GM08714 (cell line): ENCODE results near the gene DESI1.
"Not testable (repeated sequence)": the region's sequence is repeated elsewhere in the genome, so short reads cannot be mapped to it uniquely, and the experiment has no call there.

Experiments
- H3K4me3 ChIP-seq: fragments of 200-500 bp; sonication (Bioruptor generic); 2 replicates; pipeline ENCODE4 v1.5.1; 2014; ENCODE audit warnings: mild to moderate bottlenecking, low read length, inconsistent platforms
- ZNF274 ChIP-seq: IDR thresholded peaks from 2 replicates; pipeline ENCODE4 v1.6.1; 2012; ENCODE audit warnings: mild to moderate bottlenecking, low read depth, low read length

DESI1 gene

GRCh38 chr22:41648432-41648831 is 27.6 kb upstream of the DESI1 start:
- no peak for TF ChIP-seq ZNF274
- no peak overlapping the region for H3K4me3 ChIP-seq

- TF ChIP-seq ZNF274 = no peak
- H3K4me3 ChIP-seq = no peak overlapping the region
Observed at GRCh38 chr22:41647771-41648170, 26.9 kb upstream of the DESI1 start.

GRCh38 chr22:41642331-41643110 is 21.7 kb upstream of the DESI1 start:
- TF ChIP-seq ZNF274 = no peak
- H3K4me3 ChIP-seq = no peak overlapping the region

- H3K4me3 ChIP-seq = no peak overlapping the region
- TF ChIP-seq ZNF274 = no peak
Observed at GRCh38 chr22:41641854-41642253, 21.0 kb upstream of the DESI1 start.

- no peak for TF ChIP-seq ZNF274
- no peak overlapping the region for H3K4me3 ChIP-seq
Observed at GRCh38 chr22:41638748-41639147, 17.9 kb upstream of the DESI1 start.

- no peak for TF ChIP-seq ZNF274
Observed at GRCh38 chr22:41638124-41638523, 17.3 kb upstream of the DESI1 start.

GRCh38 chr22:41637623-41638022 is 16.8 kb upstream of the DESI1 start:
- not testable (repeated sequence) for H3K4me3 ChIP-seq

More at GRCh38 chr22:41638124-41638523, 17.3 kb upstream of the DESI1 start:
- H3K4me3 ChIP-seq = no peak overlapping the region

GRCh38 chr22:41636467-41636866 is 15.6 kb upstream of the DESI1 start:
- no peak overlapping the region for H3K4me3 ChIP-seq
- TF ChIP-seq ZNF274 = no peak

GRCh38 chr22:41634610-41635009 is 13.8 kb upstream of the DESI1 start:
- H3K4me3 ChIP-seq = not testable (repeated sequence)

- H3K4me3 ChIP-seq = not testable (repeated sequence)
Observed at GRCh38 chr22:41631615-41632014, 10.8 kb upstream of the DESI1 start.

GRCh38 chr22:41631115-41631514 is 10.3 kb upstream of the DESI1 start:
- H3K4me3 ChIP-seq = not testable (repeated sequence)

GRCh38 chr22:41625577-41625976 is 4.7 kb upstream of the DESI1 start:
- H3K4me3 ChIP-seq = no peak overlapping the region
- TF ChIP-seq ZNF274 = no peak

GRCh38 chr22:41621911-41622179 is 1.0 kb upstream of the DESI1 start:
- TF ChIP-seq ZNF274 = no peak
- H3K4me3 ChIP-seq = peak overlapping the region; percentile 71

- no peak for TF ChIP-seq ZNF274
- peak within 1 kb of the TSS; percentile 85 for H3K4me3 ChIP-seq
Observed at GRCh38 chr22:41621099-41621910, 462 bp upstream of the DESI1 start, which contains the start of gene XRCC6. Gene XRCC6, plus strand, starts transcription at chr22:41621295. Its CDS starts 710 bp downstream, at chr22:41622005.

GRCh38 chr22:41619979-41620588 is 759 bp downstream of the DESI1 start:
- H3K4me3 ChIP-seq = peak overlapping the region; percentile 85
- no peak for TF ChIP-seq ZNF274
